ENCODE measurements around the gene BBS5. TPM values are rescaled to one million over a fixed set of nuclear protein-coding genes. Genes with fewer than 3 reads are reported as not detected.

The BBS5 gene
- total and polyA plus RNA-seq, 5 donors from 2014 or later = 0.32 to 1.4 (median 0.92) TPM; not detected in 1

DNA sequence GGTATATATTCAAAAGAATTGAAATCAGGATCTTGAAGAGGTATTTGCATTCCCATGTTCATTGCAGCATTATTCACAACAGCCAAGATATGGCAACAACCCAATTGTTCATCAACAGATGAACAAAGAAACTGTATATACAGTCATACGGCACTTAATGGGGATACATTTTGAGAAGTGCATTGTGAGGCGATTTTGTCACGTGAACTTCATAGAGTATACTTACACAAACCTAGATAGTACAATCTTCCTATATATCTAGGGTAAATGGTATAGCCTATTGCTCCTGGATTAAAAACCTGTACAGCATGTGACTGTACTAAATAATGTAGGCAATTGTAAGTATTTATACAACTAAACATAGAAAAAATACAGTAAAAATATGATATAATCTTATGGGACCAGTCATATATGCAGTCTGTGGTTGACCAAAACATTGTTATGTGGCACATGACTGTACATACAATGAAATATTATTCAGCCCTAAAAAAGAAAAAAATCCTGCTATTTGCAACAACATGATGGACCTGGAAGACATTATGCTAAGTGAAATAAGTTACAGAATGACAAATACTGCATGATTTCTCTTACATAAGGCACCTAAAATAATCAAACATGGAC, 9.2 kb upstream of the BBS5 start:
- no peaks in the 10 kb centered on the region for H3K4me1 ChIP-seq (ENCODE audit: control insufficient read depth, insufficient read depth, low read length, poor library complexity, severe bottlenecking)
- H3K27ac ChIP-seq (ENCODE audit: insufficient read depth, low read length, poor library complexity, severe bottlenecking) = no peak overlapping the region
- no peaks in the 10 kb centered on the region for H3K27me3 ChIP-seq (ENCODE audit: control insufficient read depth, insufficient read depth, low read length)
- ATAC-seq (ENCODE audit: low read depth in 2 of 2) (no peak), DNase-seq (no peak)
- Mint-ChIP-seq H3K36me3 (no peaks in the 10 kb centered on the region), H3K4me3 (no peak overlapping the region), H3K27ac (no peak overlapping the region), H3K4me1 (peaks cover 0 to under 1% (median 0%) of the 10 kb centered on the region in 4 donors), H3K27me3 (peaks cover under 1% of the 10 kb centered on the region), H3K9me3 (no peaks in the 10 kb centered on the region)
- H3K4me3 ChIP-seq (ENCODE audit: low read depth, low read length) = no peak overlapping the region
- no peaks in the 10 kb centered on the region for H3K36me3 ChIP-seq (ENCODE audit: control insufficient read depth, insufficient read depth, low read length)
- no peaks in the 10 kb centered on the region for H3K9me3 ChIP-seq (ENCODE audit: control insufficient read depth in 2 of 2, low read length in 2 of 2)

DNA sequence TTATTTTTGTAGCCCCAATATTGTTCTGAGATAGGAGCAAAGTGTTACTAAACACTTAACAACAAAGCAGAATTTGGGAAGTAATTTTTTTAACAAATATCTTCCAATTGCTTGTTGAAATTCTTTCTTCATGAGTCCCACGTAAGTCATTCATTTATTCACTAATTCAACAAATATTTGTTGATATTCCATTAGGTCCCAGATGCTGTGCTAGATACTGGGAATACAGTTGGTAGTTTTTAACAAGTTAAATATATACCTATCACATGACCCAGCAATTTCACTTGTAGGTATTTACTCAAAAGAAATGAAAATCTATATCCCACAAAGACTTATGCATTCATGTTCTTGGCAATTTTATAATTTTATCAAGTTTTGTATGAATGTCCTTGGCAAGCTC, 7.0 kb upstream of the BBS5 start:
- no peaks in the 10 kb centered on the region for H3K36me3 Mint-ChIP-seq
- DNase-seq = no peak
- no peaks in the 10 kb centered on the region for H3K9me3 Mint-ChIP-seq
- Histone ChIP-seq H3K4me3 (ENCODE audit: low read depth, low read length) (no peak overlapping the region), H3K4me1 (ENCODE audit: control insufficient read depth, insufficient read depth, low read length, poor library complexity, severe bottlenecking) (no peaks in the 10 kb centered on the region), H3K36me3 (ENCODE audit: control insufficient read depth, insufficient read depth, low read length) (no peaks in the 10 kb centered on the region), H3K27ac (ENCODE audit: insufficient read depth, low read length, poor library complexity, severe bottlenecking) (no peak overlapping the region), H3K27me3 (ENCODE audit: control insufficient read depth, insufficient read depth, low read length) (no peaks in the 10 kb centered on the region), H3K9me3 (ENCODE audit: control insufficient read depth in 2 of 2, low read length in 2 of 2) (no peaks in the 10 kb centered on the region)
- no peaks in the 10 kb centered on the region for H3K4me1 Mint-ChIP-seq
- H3K27ac Mint-ChIP-seq = no peak overlapping the region
- ATAC-seq (ENCODE audit: low read depth in 2 of 2) = no peak
- H3K4me3 Mint-ChIP-seq = no peak overlapping the region
- no peaks in the 10 kb centered on the region for H3K27me3 Mint-ChIP-seq

DNA sequence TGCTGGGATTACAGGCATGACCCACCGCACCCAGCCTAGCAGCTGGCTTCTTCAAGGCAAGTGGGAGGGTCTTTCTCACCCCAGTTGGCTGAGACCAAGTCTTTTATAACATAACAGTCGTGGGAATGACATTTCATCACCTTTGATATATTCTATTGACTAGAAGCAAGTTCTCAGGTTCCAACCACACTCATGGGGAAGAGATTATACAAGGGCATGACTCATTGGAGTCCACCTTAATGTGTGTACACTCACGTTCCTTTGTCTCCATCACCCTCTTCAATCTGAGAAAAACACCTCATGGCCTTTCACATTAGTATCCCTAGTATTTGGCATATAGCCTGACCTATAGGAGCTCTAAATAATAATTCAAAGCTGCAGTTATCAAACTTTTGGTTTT, 2.8 kb upstream of the BBS5 start:
- Histone ChIP-seq H3K9me3 (ENCODE audit: control insufficient read depth in 2 of 2, low read length in 2 of 2) (no peaks in the 10 kb centered on the region), H3K27me3 (ENCODE audit: control insufficient read depth, insufficient read depth, low read length) (no peaks in the 10 kb centered on the region), H3K36me3 (ENCODE audit: control insufficient read depth, insufficient read depth, low read length) (no peaks in the 10 kb centered on the region), H3K4me1 (ENCODE audit: control insufficient read depth, insufficient read depth, low read length, poor library complexity, severe bottlenecking) (peaks cover 9% of the 10 kb centered on the region), H3K4me3 (ENCODE audit: low read depth, low read length) (no peak overlapping the region), H3K27ac (ENCODE audit: insufficient read depth, low read length, poor library complexity, severe bottlenecking) (no peak overlapping the region)
- DNase-seq (no peak), ATAC-seq (ENCODE audit: low read depth in 2 of 2) (no peak)
- peaks cover 8 to 21% (median 13%) of the 10 kb centered on the region in 4 donors for H3K4me1 Mint-ChIP-seq
- peaks cover 4% of the 10 kb centered on the region for H3K27me3 Mint-ChIP-seq
- H3K9me3 Mint-ChIP-seq = peaks cover 0 to 2% (median 0%) of the 10 kb centered on the region in 7 donors
- H3K27ac Mint-ChIP-seq = no peak overlapping the region
- H3K4me3 Mint-ChIP-seq = no peak overlapping the region
- H3K36me3 Mint-ChIP-seq = no peaks in the 10 kb centered on the region

DNA sequence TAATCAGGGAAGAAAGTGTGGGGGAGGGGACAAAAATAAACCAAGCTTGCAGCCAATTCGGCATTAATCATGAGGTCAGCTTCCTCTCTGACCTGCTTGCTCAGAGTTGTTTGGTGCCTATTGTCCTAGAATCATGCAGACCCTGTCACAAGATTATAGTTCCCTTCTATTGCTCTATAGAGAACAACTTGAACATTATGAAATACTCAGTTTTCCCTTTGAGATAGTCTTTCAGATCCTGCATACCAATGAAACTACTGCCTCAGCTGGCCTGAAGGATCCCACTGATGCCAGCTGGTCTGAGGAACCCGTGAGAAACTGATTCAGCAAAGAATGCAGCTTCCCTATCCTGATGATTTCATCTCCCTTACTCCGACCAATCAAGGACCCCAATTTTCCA, 955 bp upstream of the BBS5 start:
- peak overlapping the region; percentile 32 for H3K4me3 ChIP-seq (ENCODE audit: low read depth, low read length)
- peaks cover 9% of the 10 kb centered on the region for H3K4me1 ChIP-seq (ENCODE audit: control insufficient read depth, insufficient read depth, low read length, poor library complexity, severe bottlenecking)
- no peaks in the 10 kb centered on the region for H3K27me3 ChIP-seq (ENCODE audit: control insufficient read depth, insufficient read depth, low read length)
- Mint-ChIP-seq H3K4me3 (peak overlapping the region; percentile 85 to 93 (median 90)), H3K9me3 (peaks cover 0 to 2% (median 0%) of the 10 kb centered on the region in 7 donors), H3K27me3 (peaks cover 4% of the 10 kb centered on the region), H3K36me3 (peaks cover 2% of the 10 kb centered on the region), H3K27ac (no peak overlapping the region), H3K4me1 (peaks cover 8 to 25% (median 17%) of the 10 kb centered on the region in 4 donors)
- ATAC-seq (ENCODE audit: low read depth in 2 of 2) = no peak
- H3K9me3 ChIP-seq (ENCODE audit: control insufficient read depth in 2 of 2, low read length in 2 of 2) = no peaks in the 10 kb centered on the region
- H3K27ac ChIP-seq (ENCODE audit: insufficient read depth, low read length, poor library complexity, severe bottlenecking) = no peak overlapping the region
- H3K36me3 ChIP-seq (ENCODE audit: control insufficient read depth, insufficient read depth, low read length) = no peaks in the 10 kb centered on the region
- no peak for DNase-seq

DNA sequence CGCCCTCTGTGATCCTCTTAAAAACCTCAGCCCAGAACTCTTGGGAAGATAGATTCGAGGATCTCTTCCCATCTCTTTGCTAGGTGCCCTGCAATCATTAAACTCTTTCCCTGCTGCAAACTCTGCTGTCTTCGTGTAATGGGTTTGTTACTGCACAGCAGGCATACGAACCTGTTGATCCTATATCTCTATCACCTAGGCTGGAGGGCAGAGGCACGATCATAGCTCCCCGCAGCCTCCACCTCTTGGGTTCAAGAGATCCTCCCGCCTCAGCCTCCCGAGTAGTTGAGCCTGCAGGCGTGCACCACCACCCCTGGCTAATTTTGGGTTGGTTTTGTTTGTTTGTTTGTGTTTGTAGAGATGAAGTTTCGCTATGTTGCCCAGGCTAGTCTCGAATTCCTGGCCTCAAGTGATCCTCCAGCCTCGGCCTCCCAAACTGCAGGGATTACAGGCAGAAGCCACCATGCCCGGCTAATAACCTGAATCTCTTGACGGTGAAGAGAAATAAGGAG, 493 bp upstream of the BBS5 start:
- no peak for DNase-seq
- Histone ChIP-seq H3K36me3 (ENCODE audit: control insufficient read depth, insufficient read depth, low read length) (no peaks in the 10 kb centered on the region), H3K4me1 (ENCODE audit: control insufficient read depth, insufficient read depth, low read length, poor library complexity, severe bottlenecking) (peaks cover 9% of the 10 kb centered on the region), H3K27me3 (ENCODE audit: control insufficient read depth, insufficient read depth, low read length) (no peaks in the 10 kb centered on the region), H3K9me3 (ENCODE audit: control insufficient read depth in 2 of 2, low read length in 2 of 2) (no peaks in the 10 kb centered on the region), H3K27ac (ENCODE audit: insufficient read depth, low read length, poor library complexity, severe bottlenecking) (no peak overlapping the region), H3K4me3 (ENCODE audit: low read depth, low read length) (peak overlapping the region; percentile 72)
- peaks cover 4% of the 10 kb centered on the region for H3K27me3 Mint-ChIP-seq
- H3K36me3 Mint-ChIP-seq = peaks cover 6% of the 10 kb centered on the region
- H3K27ac Mint-ChIP-seq = peak overlapping the region in 2 of 3 donors; percentile 75 to 80
- H3K4me3 Mint-ChIP-seq = peak overlapping the region; percentile 85 to 93 (median 90)
- peaks cover 0 to 2% (median 0%) of the 10 kb centered on the region in 7 donors for H3K9me3 Mint-ChIP-seq
- H3K4me1 Mint-ChIP-seq = peaks cover 8 to 25% (median 17%) of the 10 kb centered on the region in 4 donors
- ATAC-seq (ENCODE audit: low read depth in 2 of 2) = no peak

DNA sequence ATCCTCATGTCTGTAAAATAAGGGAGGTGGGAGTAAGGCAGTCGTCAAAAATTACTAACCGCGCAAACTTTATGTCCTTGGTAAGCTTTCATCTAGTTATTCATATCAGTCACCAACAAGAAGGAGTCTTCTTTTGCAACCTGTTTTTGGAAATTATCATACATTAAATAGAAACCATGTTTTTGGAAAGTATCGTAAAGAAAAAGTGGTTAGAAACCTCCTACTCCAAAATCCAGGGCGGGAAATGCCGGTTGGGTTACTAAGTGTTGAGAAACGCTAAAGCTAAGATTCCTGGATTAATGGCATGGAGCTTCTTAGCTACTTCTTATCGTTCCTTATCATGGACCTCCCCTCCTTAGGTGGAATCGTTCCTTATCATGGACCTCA, 778 bp downstream of the BBS5 start:
- DNase-seq = no peak
- Histone ChIP-seq H3K9me3 (ENCODE audit: control insufficient read depth in 2 of 2, low read length in 2 of 2) (no peaks in the 10 kb centered on the region), H3K4me3 (ENCODE audit: low read depth, low read length) (peak overlapping the region; percentile 72), H3K27ac (ENCODE audit: insufficient read depth, low read length, poor library complexity, severe bottlenecking) (no peak overlapping the region), H3K36me3 (ENCODE audit: control insufficient read depth, insufficient read depth, low read length) (no peaks in the 10 kb centered on the region), H3K27me3 (ENCODE audit: control insufficient read depth, insufficient read depth, low read length) (no peaks in the 10 kb centered on the region), H3K4me1 (ENCODE audit: control insufficient read depth, insufficient read depth, low read length, poor library complexity, severe bottlenecking) (peaks cover 9% of the 10 kb centered on the region)
- Mint-ChIP-seq H3K4me1 (peaks cover 10 to 25% (median 17%) of the 10 kb centered on the region in 4 donors), H3K36me3 (peaks cover 7% of the 10 kb centered on the region), H3K4me3 (peak overlapping the region; percentile 85 to 93 (median 90)), H3K9me3 (peaks cover 0 to 2% (median 0%) of the 10 kb centered on the region in 7 donors), H3K27me3 (peaks cover 4% of the 10 kb centered on the region), H3K27ac (peak overlapping the region in 1 of 3 donors; percentile 80)
- ATAC-seq (ENCODE audit: low read depth in 2 of 2) = no peak

DNA sequence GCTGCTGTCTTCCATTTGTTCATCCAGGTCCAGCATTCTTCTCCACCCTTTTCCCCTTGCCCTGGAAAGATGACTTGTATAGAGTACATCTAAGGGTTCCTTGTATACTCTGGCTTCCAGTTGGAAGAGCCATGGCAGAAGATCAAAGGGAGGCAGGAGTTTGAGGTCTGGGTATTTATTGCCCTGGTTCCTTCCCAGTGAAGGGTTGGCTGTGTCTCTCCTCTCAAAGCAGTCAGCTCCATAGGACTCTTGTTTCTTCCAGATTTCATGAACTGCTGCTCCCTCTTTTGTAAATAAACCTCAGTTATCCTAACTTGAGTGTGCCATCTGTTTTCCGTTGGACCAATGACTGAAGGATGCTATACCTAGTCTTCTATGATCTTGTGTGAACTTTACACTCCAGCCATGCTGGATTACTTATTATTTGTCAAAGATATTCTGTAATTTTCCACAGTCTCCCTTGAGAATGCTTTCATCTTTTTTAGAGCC, 6.4 kb downstream of the BBS5 start:
- Mint-ChIP-seq H3K27me3 (no peaks in the 10 kb centered on the region), H3K4me3 (no peak overlapping the region), H3K4me1 (peaks cover 5 to 14% (median 7%) of the 10 kb centered on the region in 4 donors), H3K9me3 (no peaks in the 10 kb centered on the region), H3K36me3 (peaks cover 11% of the 10 kb centered on the region), H3K27ac (no peak overlapping the region)
- no peaks in the 10 kb centered on the region for H3K9me3 ChIP-seq (ENCODE audit: control insufficient read depth in 2 of 2, low read length in 2 of 2)
- no peaks in the 10 kb centered on the region for H3K36me3 ChIP-seq (ENCODE audit: control insufficient read depth, insufficient read depth, low read length)
- no peaks in the 10 kb centered on the region for H3K4me1 ChIP-seq (ENCODE audit: control insufficient read depth, insufficient read depth, low read length, poor library complexity, severe bottlenecking)
- no peak overlapping the region for H3K4me3 ChIP-seq (ENCODE audit: low read depth, low read length)
- H3K27me3 ChIP-seq (ENCODE audit: control insufficient read depth, insufficient read depth, low read length) = no peaks in the 10 kb centered on the region
- ATAC-seq (ENCODE audit: low read depth in 2 of 2) (no peak), DNase-seq (no peak)
- H3K27ac ChIP-seq (ENCODE audit: insufficient read depth, low read length, poor library complexity, severe bottlenecking) = no peak overlapping the region

DNA sequence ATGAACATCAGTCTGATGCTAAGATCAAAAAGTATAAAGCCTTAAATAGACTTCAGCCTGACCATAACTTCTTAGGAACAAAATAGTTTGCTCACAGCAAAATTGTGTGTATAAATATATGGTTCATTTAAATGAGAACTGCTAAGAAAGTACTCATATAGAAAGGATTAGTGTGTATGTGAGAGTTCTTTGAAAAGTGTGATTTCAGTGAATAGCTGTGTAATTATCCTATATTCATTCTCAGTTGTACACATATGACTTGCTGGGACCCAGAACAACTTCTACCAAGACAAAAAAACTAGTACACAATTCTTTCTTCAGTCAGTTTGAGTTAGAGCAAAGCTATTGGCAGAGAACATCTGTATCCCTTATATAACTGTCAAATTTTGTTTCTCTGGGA, 7.2 kb downstream of the BBS5 start:
- Histone ChIP-seq H3K9me3 (ENCODE audit: control insufficient read depth in 2 of 2, low read length in 2 of 2) (no peaks in the 10 kb centered on the region), H3K27me3 (ENCODE audit: control insufficient read depth, insufficient read depth, low read length) (no peaks in the 10 kb centered on the region), H3K36me3 (ENCODE audit: control insufficient read depth, insufficient read depth, low read length) (no peaks in the 10 kb centered on the region), H3K4me1 (ENCODE audit: control insufficient read depth, insufficient read depth, low read length, poor library complexity, severe bottlenecking) (no peaks in the 10 kb centered on the region), H3K27ac (ENCODE audit: insufficient read depth, low read length, poor library complexity, severe bottlenecking) (no peak overlapping the region), H3K4me3 (ENCODE audit: low read depth, low read length) (no peak overlapping the region)
- H3K27me3 Mint-ChIP-seq = no peaks in the 10 kb centered on the region
- H3K36me3 Mint-ChIP-seq = peaks cover 11% of the 10 kb centered on the region
- H3K27ac Mint-ChIP-seq = no peak overlapping the region
- ATAC-seq (ENCODE audit: low read depth in 2 of 2) (no peak), DNase-seq (no peak)
- H3K4me3 Mint-ChIP-seq = no peak overlapping the region
- H3K9me3 Mint-ChIP-seq = no peaks in the 10 kb centered on the region
- peaks cover 0 to 7% (median 3%) of the 10 kb centered on the region in 4 donors for H3K4me1 Mint-ChIP-seq

Data from CD4-positive, CD25-positive, alpha-beta regulatory T cell (primary cell).